Panc1 (cell line): ENCODE data around the gene PNRC1.
"Not testable (repeated sequence)": the region's sequence is repeated elsewhere in the genome, so short reads cannot be mapped to it uniquely, and the experiment has no call there.

Experiments used
- CTCF ChIP-seq: fragments of 450-650 bp; IDR thresholded peaks from 2 replicates; pipeline ENCODE4 v1.5.1; 2017; ENCODE audit warnings: mild to moderate bottlenecking
- POLR2AphosphoS5 ChIP-seq: IDR thresholded peaks from 2 replicates; pipeline ENCODE4 v1.6.1; 2012; ENCODE audit warnings: mild to moderate bottlenecking, low read depth, low read length, moderate library complexity
- REST ChIP-seq, 2 experiments: IDR thresholded peaks; 2 replicates each; pipeline ENCODE4 v1.6.1; 2011 to 2012; ENCODE audit warnings: low read depth in 2 of 2, control low read depth in 1 of 2, low read length in 1 of 2, mild to moderate bottlenecking in 1 of 2, moderate library complexity in 1 of 2; ENCODE audit not compliant: insufficient read depth in 1 of 2
- SIN3A ChIP-seq: IDR thresholded peaks from 2 replicates; pipeline ENCODE4 v1.6.1; 2012; ENCODE audit warnings: low read depth, mild to moderate bottlenecking, low read length, moderate library complexity, borderline replicate concordance; ENCODE audit not compliant: insufficient read depth
- TCF7L2 ChIP-seq: IDR thresholded peaks from 2 replicates; pipeline ENCODE4 v1.6.1; 2011; ENCODE audit warnings: mild to moderate bottlenecking, low read depth, low read length, inconsistent platforms

- TF ChIP-seq CTCF; TCF7L2; REST (IDR thresholded peaks at IDR 0.05; ENCODE audit: insufficient read depth in 1 of 2, low read depth in 2 of 2, low read length in 1 of 2); SIN3A; POLR2AphosphoS5: not testable (repeated sequence)
Measured at GRCh38 chr6:89128256-89128671, 47.7 kb downstream of the PNRC1 start.
